Measurements from ENCODE around the gene CIAO2B. TPM values are rescaled to one million over a fixed set of nuclear protein-coding genes. Genes with fewer than 3 reads are reported as not detected.

Gene CIAO2B
- total and polyA plus RNA-seq, 2 donors (not counting 3 experiments of a cell fraction or from before 2014, with no cell fraction given), result 78.7 to 314 TPM

- H3K4me1 ChIP-seq (ENCODE audit: control insufficient read depth, extremely low read depth, insufficient read depth, low read length), result peaks cover 4% of the 10 kb centered on the region
- no TSS peak for BruUV-seq (replicated peaks)
- FAIRE-seq (no peak), DNase-seq (ENCODE audit: low read depth, low spot score) (no peak)
- H3K4me3 ChIP-seq (replicated peaks in 1 of 3; ENCODE audit: insufficient read depth in 1 of 3, low read depth in 1 of 3, low read length in 3 of 3), result no peak overlapping the region
- H3K9me1 ChIP-seq (replicated peaks; ENCODE audit: control insufficient read depth, extremely low read depth, insufficient read depth, low read length), result no peaks in the 10 kb centered on the region
- H3K9me3 ChIP-seq (replicated peaks; ENCODE audit: control insufficient read depth, insufficient read depth, low read length), result no peaks in the 10 kb centered on the region
- no peak overlapping the region for H3K9ac ChIP-seq (replicated peaks; ENCODE audit: extremely low read depth, insufficient read depth, low read length)
- H2AFZ ChIP-seq (ENCODE audit: low read depth, low read length), result no peak overlapping the region
- H3K4me2 ChIP-seq (ENCODE audit: insufficient read depth, low read length), result no peak overlapping the region
- no peaks in the 10 kb centered on the region for H3K27me3 ChIP-seq (ENCODE audit: control insufficient read depth in 2 of 2, insufficient read depth in 2 of 2, low read length in 2 of 2)
- POLR2A ChIA-PET, result no interaction called here
- intact Hi-C loops (cut with micrococcal nuclease) (no loop called here), dilution Hi-C loops (cut with MboI; ENCODE audit: extremely low pct_ligation_motif_present, low sequenced_read_pairs) (no loop called here)
- no peak for TF ChIP-seq JUN (IDR thresholded peaks at IDR 0.05; ENCODE audit: borderline replicate concordance, insufficient read depth, insufficient read length, low read depth)
- no peak for TF ChIP-seq FOS (IDR thresholded peaks at IDR 0.05; ENCODE audit: borderline replicate concordance, insufficient read depth, low read length)
- TF ChIP-seq MYC (IDR thresholded peaks at IDR 0.05; ENCODE audit: low read depth, low read length), result no peak
- no peak for TF ChIP-seq POLR2A (IDR thresholded peaks at IDR 0.05; ENCODE audit: low read depth, low read length)
- no peak for TF ChIP-seq EZH2 (IDR thresholded peaks at IDR 0.05; ENCODE audit: borderline replicate concordance, low read depth, low read length, severe bottlenecking)
- TF ChIP-seq MAX (IDR thresholded peaks at IDR 0.05; ENCODE audit: insufficient read depth, insufficient read length), result no peak
- TF ChIP-seq POLR2AphosphoS5 (IDR thresholded peaks at IDR 0.05; ENCODE audit: insufficient read depth, low read depth, low read length), result no peak
- no peak for TF ChIP-seq CTCF (IDR thresholded peaks at IDR 0.05; ENCODE audit: extremely low read depth in 1 of 2, insufficient read depth in 1 of 2, low read depth in 1 of 2, low read length in 2 of 2)
- TF ChIP-seq GATA2 (IDR thresholded peaks at IDR 0.05; ENCODE audit: insufficient read depth, insufficient read length, low read depth, low read length), result no peak
- peaks cover 3 to 9% of the 10 kb centered on the region in 2 experiments for H3K36me3 ChIP-seq (ENCODE audit: control insufficient read depth in 2 of 2, extremely low read depth in 1 of 2, insufficient read depth in 2 of 2, low read length in 2 of 2)
- peaks cover 4% of the 10 kb centered on the region for H4K20me1 ChIP-seq (replicated peaks; ENCODE audit: control insufficient read depth, extremely low read depth, insufficient read depth, low read length)
- no peak overlapping the region for H3K27ac ChIP-seq (ENCODE audit: insufficient read depth, low read depth, low read length)
- CTCF ChIA-PET, result interaction anchor here (1.2 to 1.3 kb wide), 3 partner anchors 18 to 60 kb away, joined by 3 to 4 read pairs (median 4); no protein-coding TSS in a partner anchor
- H3K79me2 ChIP-seq (ENCODE audit: control insufficient read depth, insufficient read depth, low read length), result no peaks in the 10 kb centered on the region
Measured at GRCh38 chr16:66885491-66885890, 48.7 kb downstream of the CIAO2B start.
